Fibroblast of peridontal ligament (primary cell): ENCODE measurements around the gene AAMDC.

Experiments
- DNase-seq: peaks from one replicate; pipeline ENCODE4 v3.0.0-alpha.2; 2010; ENCODE audit errors: extremely low read depth

AAMDC gene

GRCh38 chr11:77820565-77821348 is at the start of gene AAMDC, which contains the start of gene RSF1:
AAMDC (plus strand) TSS chr11:77821144; CDS start chr11:77842497, 21,353 bp downstream.
RSF1 (minus strand) TSS chr11:77820722; CDS start chr11:77820714, 8 bp downstream.
- DNase-seq = peak; percentile 99

GRCh38 chr11:77775936-77776335 is 45.0 kb upstream of the AAMDC start:
- no peak for DNase-seq

- DNase-seq = peak; percentile 39
Observed at GRCh38 chr11:77776455-77776854, 44.5 kb upstream of the AAMDC start.

GRCh38 chr11:77778118-77778517 is 42.8 kb upstream of the AAMDC start:
- no peak for DNase-seq

DNA sequence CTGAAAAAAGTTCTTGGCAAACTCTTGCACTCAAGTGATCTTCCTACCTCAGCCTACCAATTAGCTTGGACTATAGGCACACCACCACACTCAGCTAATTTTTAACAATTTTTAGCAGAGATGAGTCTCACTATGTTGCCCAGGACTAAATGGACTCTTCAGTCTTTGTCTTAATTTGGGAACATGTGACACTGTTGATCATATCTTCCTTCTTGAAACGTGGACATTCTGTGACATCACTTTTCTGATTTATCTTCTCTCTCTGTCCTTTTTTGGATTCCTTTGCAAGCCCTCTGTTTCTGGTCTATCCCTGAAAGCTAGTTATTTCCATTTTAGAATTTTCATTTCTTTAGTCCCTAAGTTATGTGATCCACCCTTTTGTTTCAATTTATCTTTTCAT is 42.4 kb upstream of the AAMDC start:
- no peak for DNase-seq

GRCh38 chr11:77779935-77780334 is 41.0 kb upstream of the AAMDC start:
- DNase-seq = peak; percentile 46

GRCh38 chr11:77783025-77783424 is 37.9 kb upstream of the AAMDC start:
- DNase-seq = no peak

DNA sequence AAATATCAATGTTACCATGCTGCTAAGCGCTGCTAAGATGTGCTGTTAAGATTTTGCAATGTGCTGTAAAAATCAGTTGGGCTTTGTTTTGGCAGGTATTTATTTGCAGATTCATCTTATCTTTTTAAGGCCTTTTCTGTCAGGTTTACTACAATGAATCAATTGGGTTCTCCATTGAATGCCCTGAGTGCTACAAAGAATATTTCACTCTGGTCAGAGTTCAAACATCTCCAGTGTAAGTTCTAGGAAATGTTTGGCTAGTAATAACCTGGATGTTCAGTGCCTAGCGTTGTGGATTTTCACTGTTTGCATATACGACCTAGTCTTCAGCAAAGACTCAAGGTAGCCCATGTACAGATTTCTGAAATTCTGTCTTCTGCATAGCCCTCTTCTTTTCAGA is 36.4 kb upstream of the AAMDC start:
- no peak for DNase-seq

DNA sequence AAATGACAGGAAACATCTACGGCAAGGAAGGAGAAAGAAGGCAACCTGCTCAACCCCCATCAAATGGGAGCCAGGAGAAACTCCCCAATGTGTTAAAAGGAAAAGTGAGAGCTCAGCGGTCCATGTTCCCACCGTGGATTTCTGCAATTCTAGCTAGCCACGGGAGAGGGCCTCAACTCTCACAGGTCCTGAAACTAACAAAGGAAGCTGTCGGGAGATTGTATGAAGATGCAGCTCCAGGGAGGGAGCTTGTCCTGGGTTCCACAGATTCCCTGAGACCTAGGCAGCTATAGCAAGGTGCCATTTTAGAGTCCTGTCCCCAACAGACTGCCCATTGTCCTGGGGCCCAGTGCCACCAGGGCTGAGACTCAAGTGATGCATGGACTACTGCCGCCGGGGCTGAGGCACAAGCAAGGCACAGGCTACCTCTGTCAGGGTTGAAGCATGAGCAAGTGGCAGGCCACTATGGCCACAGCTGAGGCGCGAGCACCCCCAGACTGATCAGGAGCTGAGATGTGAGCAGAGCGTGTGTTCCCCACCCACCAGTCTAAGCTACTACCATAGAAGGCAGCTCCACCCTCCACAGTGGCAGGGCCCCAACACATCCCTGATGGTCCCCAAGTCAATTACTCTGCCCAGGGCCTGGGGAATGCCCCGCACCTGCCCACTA is 31.7 kb upstream of the AAMDC start:
- no peak for DNase-seq

- DNase-seq = no peak
Observed at GRCh38 chr11:77789731-77790476, 31.0 kb upstream of the AAMDC start.

DNA sequence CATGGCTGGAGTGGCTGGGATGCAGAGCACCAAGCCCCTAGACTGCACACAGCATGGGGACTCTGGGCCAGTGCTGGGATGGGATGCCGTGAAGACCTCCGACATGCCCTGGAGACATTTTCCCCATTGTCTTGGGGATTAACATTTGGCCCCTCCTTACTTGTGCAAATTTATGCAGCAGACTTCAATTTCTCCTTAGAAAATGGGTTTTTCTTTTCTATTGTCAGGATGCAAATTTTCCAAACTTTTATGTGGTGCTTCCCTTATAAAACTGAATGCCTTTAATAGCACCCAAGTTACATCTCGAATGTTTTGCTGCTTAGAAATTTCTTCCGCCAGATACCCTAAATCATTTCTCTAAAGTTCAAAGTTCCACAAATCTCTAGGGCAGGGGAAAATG is 29.6 kb upstream of the AAMDC start:
- DNase-seq = no peak

GRCh38 chr11:77793972-77794371 is 27.0 kb upstream of the AAMDC start:
- no peak for DNase-seq

GRCh38 chr11:77799338-77799737 is 21.6 kb upstream of the AAMDC start:
- DNase-seq = no peak

DNA sequence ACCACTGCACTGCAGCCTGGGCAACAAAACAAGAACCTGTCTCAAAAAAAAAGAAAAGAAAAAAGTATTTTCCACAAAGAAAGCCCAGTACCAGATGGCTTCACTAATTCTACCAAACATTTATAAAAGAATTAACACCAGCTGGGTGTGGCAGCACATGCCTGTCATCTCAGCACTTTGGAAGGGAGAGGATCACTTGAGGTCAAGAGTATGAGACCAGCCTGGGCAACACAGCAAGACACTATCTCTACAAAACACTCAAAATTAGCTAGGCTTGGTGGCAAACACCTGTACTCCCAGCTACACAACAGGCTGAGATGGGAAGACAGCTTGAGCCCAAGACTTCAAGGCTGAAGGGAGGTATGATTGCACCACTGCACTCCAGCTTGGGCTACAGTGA is 20.5 kb upstream of the AAMDC start:
- DNase-seq = no peak

DNA sequence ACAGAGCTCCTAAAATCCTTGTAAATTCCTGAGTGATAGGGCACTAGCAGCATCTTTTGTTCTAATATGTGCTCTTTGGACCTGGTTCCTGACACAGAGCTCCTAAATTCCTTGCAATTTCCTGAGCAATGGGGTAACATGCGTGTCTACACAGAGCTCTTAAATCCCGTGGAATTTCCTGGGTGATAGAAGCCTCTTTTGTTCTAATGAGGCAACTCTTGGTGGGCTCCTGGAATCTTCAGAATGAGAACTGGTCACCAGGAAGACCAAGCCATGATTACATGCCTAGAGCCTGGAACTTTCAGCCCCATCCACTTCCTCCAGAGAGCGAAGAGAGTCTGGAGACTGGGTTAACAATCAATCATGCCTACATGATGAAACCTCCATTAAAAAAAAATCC is 19.5 kb upstream of the AAMDC start:
- DNase-seq = no peak

- no peak for DNase-seq
Observed at GRCh38 chr11:77806415-77806814, 14.5 kb upstream of the AAMDC start.

DNA sequence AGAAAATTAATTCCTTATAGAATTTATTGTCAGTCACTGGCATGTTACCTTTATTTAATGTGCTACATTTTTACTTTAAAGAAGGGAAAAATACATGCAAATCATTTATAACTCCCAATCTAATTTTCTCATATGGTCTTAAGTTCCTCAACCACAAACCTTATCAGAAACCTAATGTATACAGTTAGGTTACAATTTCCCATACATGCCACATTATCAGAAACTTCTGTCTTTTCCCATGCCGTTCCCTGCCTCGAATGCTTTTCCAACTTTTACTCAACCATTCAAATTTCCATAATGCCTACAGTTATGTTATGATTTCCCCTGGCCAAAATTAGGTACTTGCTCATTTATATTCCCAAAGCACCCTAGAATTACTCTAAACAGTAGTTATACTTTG is 14.0 kb upstream of the AAMDC start:
- no peak for DNase-seq

GRCh38 chr11:77813256-77813655 is 7.7 kb upstream of the AAMDC start:
- DNase-seq = peak; percentile 33

GRCh38 chr11:77814848-77815247 is 6.1 kb upstream of the AAMDC start:
- DNase-seq = no peak

GRCh38 chr11:77815459-77815858 is 5.5 kb upstream of the AAMDC start:
- no peak for DNase-seq

GRCh38 chr11:77819411-77819920 is 1.5 kb upstream of the AAMDC start:
- DNase-seq = peak; percentile 79

- DNase-seq = no peak
Observed at GRCh38 chr11:77819921-77820564, 901 bp upstream of the AAMDC start.
